Neuron (in vitro differentiated cells): Measurements from ENCODE around the gene ARHGAP11A.

ENCODE experiments used
- H2AFZ ChIP-seq: one replicate; pipeline ENCODE4 v1.6.1; 2013; ENCODE audit warnings: low read depth, mild to moderate bottlenecking, inconsistent platforms, low read length, moderate library complexity
- H3K27me3 ChIP-seq: one replicate; pipeline ENCODE4 v1.6.1; 2013; ENCODE audit warnings: low read length; ENCODE audit not compliant: insufficient read depth
- H3K36me3 ChIP-seq: one replicate; pipeline ENCODE4 v1.6.1; 2013; ENCODE audit warnings: low read length; ENCODE audit not compliant: insufficient read depth
- H3K4me1 ChIP-seq: one replicate; pipeline ENCODE4 v1.6.1; 2013; ENCODE audit warnings: low read length; ENCODE audit not compliant: insufficient read depth
- H3K4me3 ChIP-seq: 2 replicates; pipeline ENCODE4 v1.5.1; 2013; ENCODE audit warnings: mild to moderate bottlenecking, low read length, moderate library complexity
- H3K9me3 ChIP-seq: one replicate; pipeline ENCODE4 v1.6.1; 2013; ENCODE audit warnings: low read length

The ARHGAP11A gene

GRCh38 chr15:32664796-32665195 lies 49.5 kb downstream of the ARHGAP11A start:
- no peaks in the 10 kb centered on the region for H3K27me3 ChIP-seq
- no peaks in the 10 kb centered on the region for H3K9me3 ChIP-seq
- no peaks in the 10 kb centered on the region for H3K36me3 ChIP-seq
- H3K4me3 ChIP-seq: no peak overlapping the region
- H2AFZ ChIP-seq: no peak overlapping the region
- no peaks in the 10 kb centered on the region for H3K4me1 ChIP-seq

DNA sequence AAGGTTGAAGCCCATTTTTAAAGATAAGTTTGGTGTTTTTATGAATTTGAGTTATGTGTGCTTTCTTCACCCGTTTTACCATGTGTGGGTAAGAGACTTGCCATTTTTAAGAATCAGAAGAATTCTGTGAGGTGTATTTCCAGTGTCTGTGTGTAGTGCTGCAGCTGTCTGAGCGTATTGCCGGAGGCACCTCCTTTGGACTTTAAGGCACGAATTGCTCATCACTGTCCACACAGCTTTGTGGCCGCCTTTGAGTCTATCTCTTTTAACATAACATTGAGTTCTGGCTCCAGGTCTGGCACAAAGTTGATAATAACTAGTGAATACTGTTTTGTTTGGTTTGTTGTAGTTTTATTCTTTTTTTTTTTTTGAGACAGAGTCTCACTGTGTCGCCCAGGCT lies 52.0 kb downstream of the ARHGAP11A start:
- Histone ChIP-seq H3K4me1 (no peaks in the 10 kb centered on the region), H3K9me3 (no peaks in the 10 kb centered on the region)

GRCh38 chr15:32668942-32669341 lies 53.6 kb downstream of the ARHGAP11A start:
- no peaks in the 10 kb centered on the region for H3K9me3 ChIP-seq
- H3K4me3 ChIP-seq: no peak overlapping the region
- H2AFZ ChIP-seq: no peak overlapping the region
- H3K36me3 ChIP-seq: no peaks in the 10 kb centered on the region
- no peaks in the 10 kb centered on the region for H3K27me3 ChIP-seq
- H3K4me1 ChIP-seq: no peaks in the 10 kb centered on the region

More for the DNA sequence above, 52.0 kb downstream of the ARHGAP11A start:
- Histone ChIP-seq H3K4me3 (no peak overlapping the region), H3K36me3 (no peaks in the 10 kb centered on the region), H3K27me3 (no peaks in the 10 kb centered on the region), H2AFZ (no peak overlapping the region)

DNA sequence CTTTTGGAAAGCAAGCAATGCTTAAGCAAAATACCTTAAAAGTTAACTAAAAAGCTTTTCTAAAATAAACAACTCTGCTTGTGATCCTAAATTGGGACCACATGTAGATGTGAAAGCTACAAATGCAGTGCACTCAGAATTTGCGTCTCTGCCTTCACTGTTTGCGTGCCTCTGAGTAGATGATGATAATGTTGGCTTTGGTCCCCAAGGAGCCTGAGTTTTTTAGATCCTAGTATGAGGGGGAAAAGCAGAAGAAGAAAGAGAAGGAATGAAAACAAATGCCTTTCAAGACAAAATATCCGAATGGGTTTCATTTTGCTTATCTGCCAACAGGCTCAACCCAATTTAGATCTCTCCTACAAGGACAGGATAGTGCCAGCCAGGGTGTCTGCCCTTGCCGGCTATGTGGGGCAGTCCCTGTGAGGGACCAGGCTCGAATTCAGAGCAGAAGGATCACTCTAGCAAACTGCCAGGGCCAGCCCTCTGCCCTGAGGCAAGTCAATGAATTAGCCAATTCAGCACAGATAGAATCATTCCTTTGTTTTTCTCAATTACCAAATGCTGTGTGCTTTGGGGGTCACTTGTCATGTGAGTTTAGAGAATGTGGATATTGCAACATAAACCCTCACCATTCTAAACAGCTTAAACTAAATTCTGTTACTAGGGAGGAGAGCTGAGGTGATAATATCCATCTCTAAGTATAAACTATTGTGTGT lies 54.8 kb downstream of the ARHGAP11A start:
- Histone ChIP-seq H3K9me3 (no peaks in the 10 kb centered on the region), H3K36me3 (no peaks in the 10 kb centered on the region), H3K4me1 (no peaks in the 10 kb centered on the region), H3K4me3 (no peak overlapping the region), H3K27me3 (no peaks in the 10 kb centered on the region), H2AFZ (no peak overlapping the region)

GRCh38 chr15:32670623-32671022 lies 55.3 kb downstream of the ARHGAP11A start:
- no peak overlapping the region for H3K4me3 ChIP-seq
- H3K27me3 ChIP-seq: no peaks in the 10 kb centered on the region
- H2AFZ ChIP-seq: no peak overlapping the region
- H3K9me3 ChIP-seq: no peaks in the 10 kb centered on the region
- H3K4me1 ChIP-seq: no peaks in the 10 kb centered on the region
- no peaks in the 10 kb centered on the region for H3K36me3 ChIP-seq

GRCh38 chr15:32671339-32672325 lies 56.3 kb downstream of the ARHGAP11A start:
- Histone ChIP-seq H3K4me3 (no peak overlapping the region), H3K4me1 (no peaks in the 10 kb centered on the region), H2AFZ (no peak overlapping the region), H3K27me3 (no peaks in the 10 kb centered on the region), H3K9me3 (no peaks in the 10 kb centered on the region), H3K36me3 (no peaks in the 10 kb centered on the region)

GRCh38 chr15:32674681-32675080 lies 59.4 kb downstream of the ARHGAP11A start:
- no peak overlapping the region for H3K4me3 ChIP-seq
- no peaks in the 10 kb centered on the region for H3K27me3 ChIP-seq
- H2AFZ ChIP-seq: no peak overlapping the region
- H3K36me3 ChIP-seq: no peaks in the 10 kb centered on the region
- peaks cover 7% of the 10 kb centered on the region for H3K4me1 ChIP-seq
- H3K9me3 ChIP-seq: no peaks in the 10 kb centered on the region

- H3K9me3 ChIP-seq: no peaks in the 10 kb centered on the region
- H3K27me3 ChIP-seq: no peaks in the 10 kb centered on the region
- no peak overlapping the region for H3K4me3 ChIP-seq
- peaks cover 7% of the 10 kb centered on the region for H3K4me1 ChIP-seq
- H3K36me3 ChIP-seq: no peaks in the 10 kb centered on the region
- H2AFZ ChIP-seq: no peak overlapping the region
Observed at GRCh38 chr15:32675466-32675865, 60.2 kb downstream of the ARHGAP11A start.

GRCh38 chr15:32676169-32676568 lies 60.9 kb downstream of the ARHGAP11A start:
- H3K4me3 ChIP-seq: no peak overlapping the region
- H3K9me3 ChIP-seq: no peaks in the 10 kb centered on the region
- peaks cover 7% of the 10 kb centered on the region for H3K4me1 ChIP-seq
- H3K36me3 ChIP-seq: no peaks in the 10 kb centered on the region
- no peaks in the 10 kb centered on the region for H3K27me3 ChIP-seq
- no peak overlapping the region for H2AFZ ChIP-seq

DNA sequence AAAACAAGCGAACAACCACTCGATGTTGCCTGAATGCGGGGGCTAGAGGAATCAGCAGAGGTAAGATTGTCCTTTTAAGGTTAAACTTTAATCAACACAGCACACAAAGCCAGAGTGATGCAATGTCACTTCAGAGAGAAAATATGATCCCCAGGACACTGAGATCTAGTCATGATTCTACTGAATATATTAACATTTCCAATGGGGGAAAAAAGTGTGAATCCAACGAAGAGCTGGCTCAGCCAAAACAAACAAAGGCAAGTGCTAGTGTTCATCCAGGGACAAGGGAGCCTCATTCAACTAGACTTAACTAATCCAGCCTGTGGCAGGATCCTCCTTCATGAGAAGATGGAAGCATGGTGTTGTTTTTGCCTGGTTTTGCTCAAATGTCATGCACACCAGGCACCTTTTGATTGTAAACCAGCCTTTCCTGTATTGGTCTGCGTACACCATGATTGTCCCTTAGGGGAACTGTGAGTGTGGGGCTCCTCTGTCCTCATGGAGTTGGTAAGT lies 62.0 kb downstream of the ARHGAP11A start:
- H3K4me1 ChIP-seq: peaks cover 7% of the 10 kb centered on the region
- no peaks in the 10 kb centered on the region for H3K36me3 ChIP-seq
- no peaks in the 10 kb centered on the region for H3K27me3 ChIP-seq
- H2AFZ ChIP-seq: peak overlapping the region; percentile 7
- no peaks in the 10 kb centered on the region for H3K9me3 ChIP-seq
- no peak overlapping the region for H3K4me3 ChIP-seq

DNA sequence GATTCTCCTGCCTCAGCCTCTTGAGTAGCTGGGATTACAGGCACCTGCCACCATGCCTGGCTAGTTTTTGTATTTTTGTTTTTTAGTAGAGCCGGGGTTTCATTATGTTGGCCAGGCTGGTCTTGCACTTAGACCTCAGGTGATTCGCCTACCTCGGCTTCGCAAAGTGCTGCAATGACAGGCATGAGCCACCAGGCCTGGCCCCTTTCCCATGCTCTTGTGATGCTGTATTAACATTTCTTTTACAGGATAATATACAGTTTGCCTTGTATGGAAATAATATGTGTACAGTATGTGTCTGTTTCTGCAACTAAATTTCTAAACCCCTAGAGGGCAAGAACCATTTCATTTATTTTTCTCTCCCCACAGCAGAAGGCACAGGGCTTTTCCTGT lies 64.0 kb downstream of the ARHGAP11A start:
- H2AFZ ChIP-seq: no peak overlapping the region
- no peak overlapping the region for H3K4me3 ChIP-seq
- no peaks in the 10 kb centered on the region for H3K9me3 ChIP-seq
- no peaks in the 10 kb centered on the region for H3K27me3 ChIP-seq
- no peaks in the 10 kb centered on the region for H3K36me3 ChIP-seq
- peaks cover 11% of the 10 kb centered on the region for H3K4me1 ChIP-seq

DNA sequence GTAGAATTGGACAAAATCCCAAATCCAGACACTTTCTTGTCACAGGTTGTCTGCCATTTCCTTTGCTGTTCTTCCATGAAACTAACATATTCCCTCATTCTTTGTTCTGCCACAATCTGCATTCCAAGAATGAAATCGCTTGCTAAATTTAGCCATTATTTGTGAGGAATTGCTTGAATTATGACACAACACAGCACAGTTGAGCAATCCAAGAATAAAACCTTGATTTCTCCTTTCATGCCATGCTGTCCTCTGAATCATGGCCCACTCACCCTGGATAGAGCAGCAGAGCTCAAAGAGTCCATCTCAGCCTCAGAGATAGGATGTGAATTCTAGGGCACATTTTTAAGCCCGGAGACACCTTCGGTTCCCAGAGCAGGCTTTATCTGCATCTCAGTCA lies 67.3 kb downstream of the ARHGAP11A start:
- H3K27me3 ChIP-seq: no peaks in the 10 kb centered on the region
- no peak overlapping the region for H2AFZ ChIP-seq
- no peak overlapping the region for H3K4me3 ChIP-seq
- peaks cover 6% of the 10 kb centered on the region for H3K4me1 ChIP-seq
- H3K36me3 ChIP-seq: no peaks in the 10 kb centered on the region
- no peaks in the 10 kb centered on the region for H3K9me3 ChIP-seq

DNA sequence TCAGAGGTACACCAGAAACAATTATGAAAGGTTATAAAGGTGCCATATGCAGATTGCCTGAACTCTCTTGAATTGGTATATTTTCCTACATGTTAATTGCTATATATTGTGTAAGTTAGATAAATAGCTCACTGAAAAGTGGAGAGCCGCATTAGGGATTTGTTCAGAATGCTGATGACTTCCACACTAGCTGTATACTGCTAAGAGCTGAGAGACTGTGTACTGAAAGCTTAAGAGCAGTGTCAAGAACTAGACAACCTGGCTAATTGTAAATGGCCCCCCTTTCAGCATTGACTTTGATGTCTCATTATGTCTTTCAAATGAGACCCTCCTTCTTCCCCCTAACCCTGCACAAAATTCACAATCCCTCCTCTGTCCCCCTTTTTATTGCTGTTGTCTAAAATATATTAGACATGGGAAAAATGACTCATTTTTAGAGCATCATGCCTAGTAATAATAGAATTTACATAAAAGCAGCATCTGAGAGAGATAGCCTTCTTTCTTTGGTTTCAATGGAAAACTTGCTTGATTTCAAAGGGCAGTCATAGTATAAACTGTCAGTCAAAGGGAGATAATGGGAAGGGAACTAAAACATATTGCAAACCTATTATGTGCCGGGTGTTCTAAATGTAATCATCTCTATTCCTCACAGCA lies 67.8 kb downstream of the ARHGAP11A start:
- Histone ChIP-seq H3K4me3 (no peak overlapping the region), H3K4me1 (peaks cover 4% of the 10 kb centered on the region)

More for the DNA sequence above, 67.8 kb downstream of the ARHGAP11A start:
- Histone ChIP-seq H3K36me3 (no peaks in the 10 kb centered on the region), H3K27me3 (no peaks in the 10 kb centered on the region), H2AFZ (no peak overlapping the region), H3K9me3 (no peaks in the 10 kb centered on the region)
